ENCODE data around the gene BCDIN3D. TPM values are rescaled to one million over a fixed set of nuclear protein-coding genes. Genes with fewer than 3 reads are reported as not detected.
A peak's percentile ranks its signal among the peaks of the same experiment; 100 is the strongest.

The BCDIN3D gene
- total and polyA plus RNA-seq, 9 of the 15 experiments (the other 6 are each of a cell fraction or from before 2014, with no cell fraction given), result 3.7 to 6.9 (median 5.6) TPM

DNA sequence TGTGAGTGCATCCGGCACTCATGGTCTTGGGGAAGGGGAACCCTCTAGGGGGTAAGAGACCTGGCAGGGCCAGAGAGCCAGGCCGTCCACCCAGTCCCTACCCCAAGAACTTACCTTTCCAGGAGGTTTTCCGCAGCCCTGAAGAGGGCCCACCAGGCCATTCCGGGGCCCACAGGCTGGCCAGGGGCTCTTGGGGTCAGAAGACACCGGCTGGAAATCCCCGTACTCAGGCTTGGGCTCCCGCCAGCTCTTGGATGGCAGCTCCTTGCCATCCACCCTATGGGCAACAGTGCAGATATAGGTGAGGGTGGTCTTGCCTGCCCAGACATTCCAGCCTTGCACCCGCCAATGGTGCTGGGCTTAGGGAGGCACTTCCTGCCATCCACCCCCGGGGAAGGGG, 49.3 kb downstream of the BCDIN3D start:
- H3K27ac ChIP-seq (ENCODE audit: extremely low read depth, low read depth, low read length), result no peak overlapping the region
- in situ Hi-C loops (cut with MboI), result no loop called here
- peaks cover 7% of the 10 kb centered on the region; the same call in 1 of the 3 replicates for H3K36me3 ChIP-seq (ENCODE audit: control insufficient read depth, insufficient read depth, low read length)
- TF ChIP-seq, protein P1, sequence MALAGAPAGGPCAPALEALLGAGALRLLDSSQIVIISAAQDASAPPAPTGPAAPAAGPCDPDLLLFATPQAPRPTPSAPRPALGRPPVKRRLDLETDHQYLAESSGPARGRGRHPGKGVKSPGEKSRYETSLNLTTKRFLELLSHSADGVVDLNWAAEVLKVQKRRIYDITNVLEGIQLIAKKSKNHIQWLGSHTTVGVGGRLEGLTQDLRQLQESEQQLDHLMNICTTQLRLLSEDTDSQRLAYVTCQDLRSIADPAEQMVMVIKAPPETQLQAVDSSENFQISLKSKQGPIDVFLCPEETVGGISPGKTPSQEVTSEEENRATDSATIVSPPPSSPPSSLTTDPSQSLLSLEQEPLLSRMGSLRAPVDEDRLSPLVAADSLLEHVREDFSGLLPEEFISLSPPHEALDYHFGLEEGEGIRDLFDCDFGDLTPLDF (CRISPR knock-in tag; IDR thresholded peaks at IDR 0.05), result no peak
- TF ChIP-seq POLR2G (IDR thresholded peaks at IDR 0.05; ENCODE audit: low read depth, low read length) (peak; percentile 36; the same call in 1 of the 2 replicates), SMARCE1 (IDR thresholded peaks at IDR 0.05) (no peak)
- no peaks in the 10 kb centered on the region for H3K9me3 ChIP-seq (replicated peaks; ENCODE audit: control insufficient read depth, insufficient read depth, low read depth, low read length)
- no TSS peak for BruUV-seq (replicated peaks)
- ChIA-PET CTCF (ENCODE audit: low intra/inter-chr PET ratio) (no interaction called here), POLR2A (no interaction called here)
- H3K79me2 ChIP-seq (ENCODE audit: control insufficient read depth, insufficient read depth, low read length), result no peaks in the 10 kb centered on the region
- no peak overlapping the region for H3K4me2 ChIP-seq (ENCODE audit: insufficient read depth, low read length)
- no peak overlapping the region for H2AFZ ChIP-seq (ENCODE audit: low read depth, low read length)
- peak in 1 of 4 experiments; percentile 8 for DNase-seq (ENCODE audit: extremely low read depth in 1 of 4, low spot score in 3 of 4)
- H3K9ac ChIP-seq (ENCODE audit: insufficient read depth in 1 of 2, low read depth in 2 of 2, low read length in 2 of 2), result no peak overlapping the region; a peak in 1 of 4 replicates
- no peaks in the 10 kb centered on the region for H3K9me1 ChIP-seq (ENCODE audit: control insufficient read depth, insufficient read depth, low read length)
- H3K27me3 ChIP-seq (ENCODE audit: control insufficient read depth in 2 of 2, insufficient read depth in 2 of 2, low read length in 2 of 2), result no peaks in the 10 kb centered on the region
- 0 out of 2 replicates have a peak, but pooled peaks cover 3% of the 10 kb centered on the region for H4K20me1 ChIP-seq (replicated peaks; ENCODE audit: control insufficient read depth, insufficient read depth, low read length)
- H3K4me1 ChIP-seq (replicated peaks in 1 of 2; ENCODE audit: control insufficient read depth in 2 of 2, insufficient read depth in 2 of 2, low read length in 2 of 2), result peaks cover 0 to 22% of the 10 kb centered on the region in 2 experiments; a peak in 2 of 5 replicates
- 73% methylated on average over 8 of the region's 9 CpGs for WGBS (ENCODE audit: insufficient coverage, low coverage, missing lambda C conversion rate)
- intact Hi-C loops (cut with micrococcal nuclease), result no loop called here
- ATAC-seq, result no peak
- FAIRE-seq, result no peak
- no peak overlapping the region for H3K4me3 ChIP-seq

DNA sequence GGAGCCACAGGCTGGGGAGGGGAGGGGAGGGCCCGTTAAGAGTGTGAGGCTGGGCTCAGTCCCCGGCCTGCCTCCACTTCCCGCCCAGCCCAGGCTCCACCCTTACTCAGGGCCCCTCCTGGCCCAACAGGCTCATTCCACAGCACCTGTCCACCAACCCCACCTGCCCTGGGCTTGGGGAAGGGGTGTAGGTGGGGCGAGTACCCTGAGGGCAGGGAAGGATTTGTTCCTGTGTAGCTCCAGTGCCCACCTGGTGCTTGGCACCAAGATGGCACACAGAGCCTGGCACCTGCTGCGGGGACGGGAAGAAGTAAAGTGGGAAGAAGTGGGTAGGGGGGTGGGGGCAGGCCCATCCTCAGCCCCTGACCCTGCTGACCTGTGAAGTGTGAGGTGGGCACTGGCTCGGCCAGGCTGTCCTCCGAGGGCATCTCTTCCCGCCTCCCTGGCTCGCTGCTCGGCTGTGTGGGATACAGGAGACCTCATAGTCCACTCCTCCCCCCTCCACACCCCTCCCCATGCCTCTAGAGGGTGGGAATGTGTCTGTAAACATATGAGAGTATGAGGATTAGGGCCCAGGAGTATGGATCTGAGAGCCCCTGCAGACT, 49.8 kb downstream of the BCDIN3D start:
- H3K9me3 ChIP-seq (replicated peaks; ENCODE audit: control insufficient read depth, insufficient read depth, low read depth, low read length), result no peaks in the 10 kb centered on the region
- no peaks in the 10 kb centered on the region for H3K79me2 ChIP-seq (ENCODE audit: control insufficient read depth, insufficient read depth, low read length)
- in situ Hi-C loops (cut with MboI), result no loop called here
- ChIA-PET POLR2A (no interaction called here), CTCF (ENCODE audit: low intra/inter-chr PET ratio) (no interaction called here)
- no peaks in the 10 kb centered on the region for H3K9me1 ChIP-seq (ENCODE audit: control insufficient read depth, insufficient read depth, low read length)
- peaks cover 7% of the 10 kb centered on the region; the same call in 1 of the 3 replicates for H3K36me3 ChIP-seq (ENCODE audit: control insufficient read depth, insufficient read depth, low read length)
- no peak overlapping the region for H2AFZ ChIP-seq (ENCODE audit: low read depth, low read length)
- H4K20me1 ChIP-seq (replicated peaks; ENCODE audit: control insufficient read depth, insufficient read depth, low read length), result 0 out of 2 replicates have a peak, but pooled peaks cover 3% of the 10 kb centered on the region
- no peak overlapping the region; a peak in 1 of 4 replicates for H3K9ac ChIP-seq (ENCODE audit: insufficient read depth in 1 of 2, low read depth in 2 of 2, low read length in 2 of 2)
- H3K4me3 ChIP-seq, result no peak overlapping the region
- no TSS peak for BruUV-seq (replicated peaks)
- H3K27me3 ChIP-seq (ENCODE audit: control insufficient read depth in 2 of 2, insufficient read depth in 2 of 2, low read length in 2 of 2), result no peaks in the 10 kb centered on the region
- peak; percentile 32; the same call in 2 of the 3 replicates for ATAC-seq
- H3K4me1 ChIP-seq (replicated peaks in 1 of 2; ENCODE audit: control insufficient read depth in 2 of 2, insufficient read depth in 2 of 2, low read length in 2 of 2), result peaks cover 0 to 22% of the 10 kb centered on the region in 2 experiments; a peak in 2 of 5 replicates
- FAIRE-seq, result no peak
- H3K27ac ChIP-seq (ENCODE audit: extremely low read depth, low read depth, low read length), result no peak overlapping the region
- H3K4me2 ChIP-seq (ENCODE audit: insufficient read depth, low read length), result no peak overlapping the region
- DNase-seq (ENCODE audit: extremely low read depth in 1 of 4, low spot score in 3 of 4), result peak in 2 of 4 experiments; percentile 7 to 10
- intact Hi-C loops (cut with micrococcal nuclease), result no loop called here
- WGBS (ENCODE audit: insufficient coverage, low coverage, missing lambda C conversion rate), result 85% methylated on average over 4 of the region's 11 CpGs
- TF ChIP-seq ZNF75A (CRISPR knock-in tag; IDR thresholded peaks at IDR 0.05) (no peak), ZNF143 (CRISPR knock-in tag; IDR thresholded peaks at IDR 0.05) (no peak), NFIC (IDR thresholded peaks at IDR 0.05) (no peak), ZNF354B (CRISPR knock-in tag; IDR thresholded peaks at IDR 0.05) (no peak), HDAC1 (IDR thresholded peaks at IDR 0.05) (no peak), CCNT2 (IDR thresholded peaks at IDR 0.05; ENCODE audit: borderline replicate concordance, extremely low read depth, insufficient read length, low read depth, low read length) (no peak), GATAD2A (IDR thresholded peaks at IDR 0.05) (no peak), ZNF232 (CRISPR knock-in tag; IDR thresholded peaks at IDR 0.05) (no peak), RBM17 (IDR thresholded peaks at IDR 0.05; ENCODE audit: borderline replicate concordance, low read depth, low read length) (no peak)
- TF ChIP-seq, protein P2, sequence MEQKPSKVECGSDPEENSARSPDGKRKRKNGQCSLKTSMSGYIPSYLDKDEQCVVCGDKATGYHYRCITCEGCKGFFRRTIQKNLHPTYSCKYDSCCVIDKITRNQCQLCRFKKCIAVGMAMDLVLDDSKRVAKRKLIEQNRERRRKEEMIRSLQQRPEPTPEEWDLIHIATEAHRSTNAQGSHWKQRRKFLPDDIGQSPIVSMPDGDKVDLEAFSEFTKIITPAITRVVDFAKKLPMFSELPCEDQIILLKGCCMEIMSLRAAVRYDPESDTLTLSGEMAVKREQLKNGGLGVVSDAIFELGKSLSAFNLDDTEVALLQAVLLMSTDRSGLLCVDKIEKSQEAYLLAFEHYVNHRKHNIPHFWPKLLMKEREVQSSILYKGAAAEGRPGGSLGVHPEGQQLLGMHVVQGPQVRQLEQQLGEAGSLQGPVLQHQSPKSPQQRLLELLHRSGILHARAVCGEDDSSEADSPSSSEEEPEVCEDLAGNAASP (IDR thresholded peaks at IDR 0.05), result no peak
